DMS79 treated with DMSO at 0.1 percent for 48 hours (cell line): ENCODE data around the gene RAP1GDS1.

ENCODE experiments used
- DNase-seq: peaks from one replicate; lab custom pipeline; 2025; lab: John Stamatoyannopoulos, UW

The RAP1GDS1 gene, protein sequence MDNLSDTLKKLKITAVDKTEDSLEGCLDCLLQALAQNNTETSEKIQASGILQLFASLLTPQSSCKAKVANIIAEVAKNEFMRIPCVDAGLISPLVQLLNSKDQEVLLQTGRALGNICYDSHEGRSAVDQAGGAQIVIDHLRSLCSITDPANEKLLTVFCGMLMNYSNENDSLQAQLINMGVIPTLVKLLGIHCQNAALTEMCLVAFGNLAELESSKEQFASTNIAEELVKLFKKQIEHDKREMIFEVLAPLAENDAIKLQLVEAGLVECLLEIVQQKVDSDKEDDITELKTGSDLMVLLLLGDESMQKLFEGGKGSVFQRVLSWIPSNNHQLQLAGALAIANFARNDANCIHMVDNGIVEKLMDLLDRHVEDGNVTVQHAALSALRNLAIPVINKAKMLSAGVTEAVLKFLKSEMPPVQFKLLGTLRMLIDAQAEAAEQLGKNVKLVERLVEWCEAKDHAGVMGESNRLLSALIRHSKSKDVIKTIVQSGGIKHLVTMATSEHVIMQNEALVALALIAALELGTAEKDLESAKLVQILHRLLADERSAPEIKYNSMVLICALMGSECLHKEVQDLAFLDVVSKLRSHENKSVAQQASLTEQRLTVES

DNA sequence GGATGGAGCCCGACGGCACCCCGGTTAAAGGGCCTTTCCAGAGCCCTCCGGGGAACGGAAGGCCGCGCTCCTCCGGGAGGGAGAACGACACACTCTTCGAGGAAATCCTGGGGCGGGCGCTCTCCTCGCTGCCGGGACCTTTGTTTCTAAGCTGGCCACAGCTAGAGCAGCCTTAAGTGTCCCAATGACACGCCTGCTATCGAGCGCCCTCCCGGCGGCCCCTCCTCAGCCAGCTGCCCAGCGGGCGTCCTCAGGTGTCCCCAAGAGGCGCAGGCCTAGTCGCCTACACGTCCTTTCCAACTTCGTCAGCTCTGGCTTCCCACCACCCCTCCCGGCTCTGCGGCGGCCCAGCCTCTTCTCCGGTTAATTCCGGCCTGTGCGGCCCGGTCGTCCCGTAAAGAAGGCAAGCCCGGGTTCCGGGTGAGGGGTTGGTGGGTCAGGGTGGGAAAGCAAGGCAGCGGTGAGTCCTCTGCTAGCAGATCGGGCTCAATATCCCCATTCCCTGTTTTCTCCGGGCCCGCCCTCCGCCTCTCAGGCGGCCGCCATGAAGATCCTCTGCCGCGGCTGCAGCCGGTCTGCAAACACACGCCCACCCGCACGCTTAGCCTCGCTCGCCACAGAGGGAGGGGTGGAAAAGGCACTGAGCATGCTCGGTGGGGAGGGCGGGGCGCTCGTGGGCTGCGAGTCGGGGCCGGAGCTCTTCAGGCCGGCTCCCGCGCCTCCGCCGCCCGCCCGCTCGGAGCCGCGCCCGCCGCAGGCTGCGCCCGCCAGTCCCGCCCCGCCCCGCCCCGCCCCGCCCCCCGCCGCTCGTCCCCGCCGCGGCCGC, at the start of gene RAP1GDS1:
TSS of gene RAP1GDS1 (plus strand) at position 806 of the 826 bp plus-strand sequence. CDS start 182 bp downstream, outside the sequence.
- peak; percentile 30 for DNase-seq

DNA sequence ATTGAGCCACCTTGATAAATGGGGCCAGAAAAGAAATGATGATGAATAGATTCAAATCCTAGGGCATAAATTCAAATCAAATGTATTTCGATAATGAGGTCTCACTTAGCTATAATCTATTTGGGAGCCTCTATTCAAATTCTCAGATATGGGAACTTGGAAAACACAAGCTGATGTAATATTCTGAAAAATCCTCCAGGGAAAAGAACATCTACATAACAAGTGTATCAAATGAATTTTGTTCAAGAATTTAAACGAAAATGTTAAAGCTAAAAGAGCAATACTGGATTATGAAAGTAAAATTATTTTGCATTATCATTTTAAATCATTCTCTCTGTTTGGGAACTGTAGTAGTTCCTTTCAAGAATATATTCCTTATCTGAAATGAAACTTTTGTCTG, 38.9 kb upstream of the RAP1GDS1 start:
- DNase-seq = no peak

DNA sequence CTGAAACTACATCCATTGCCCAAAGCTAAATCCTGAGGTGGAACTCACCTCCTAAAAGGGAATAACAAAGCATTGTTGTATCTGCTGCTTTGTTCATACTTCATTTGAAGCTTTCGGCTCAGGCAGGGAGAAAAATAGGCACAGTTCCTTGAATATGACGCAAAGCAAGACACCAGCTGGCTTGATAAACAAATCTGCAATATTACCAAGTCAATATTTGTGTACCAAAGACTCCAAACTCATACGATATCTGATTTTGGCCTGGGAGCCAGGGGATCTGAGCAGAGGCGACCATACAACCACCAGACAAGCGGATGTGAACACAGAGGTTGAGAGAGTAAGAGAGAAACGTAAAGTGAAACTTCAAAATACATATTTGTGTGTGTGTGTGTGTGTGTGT, 34.8 kb upstream of the RAP1GDS1 start:
- no peak for DNase-seq

DNA sequence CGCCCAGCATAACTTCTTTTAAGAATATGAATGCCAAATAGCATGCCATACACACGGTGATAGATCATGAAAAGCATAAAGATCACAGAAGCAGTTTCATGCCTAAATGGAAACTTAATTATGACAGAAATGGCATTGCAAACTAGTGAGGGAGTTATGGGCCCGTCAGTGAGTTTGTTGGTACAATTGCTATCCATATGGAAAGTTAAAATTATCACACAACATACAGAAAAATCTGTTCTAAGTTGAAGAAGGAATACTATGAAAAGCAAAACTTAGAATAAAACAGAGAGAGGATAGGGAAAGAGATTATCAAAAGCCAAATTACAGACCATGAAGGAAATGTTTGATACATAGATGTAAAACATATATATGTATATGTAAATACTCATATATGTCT, 30.2 kb upstream of the RAP1GDS1 start:
- DNase-seq = no peak

DNA sequence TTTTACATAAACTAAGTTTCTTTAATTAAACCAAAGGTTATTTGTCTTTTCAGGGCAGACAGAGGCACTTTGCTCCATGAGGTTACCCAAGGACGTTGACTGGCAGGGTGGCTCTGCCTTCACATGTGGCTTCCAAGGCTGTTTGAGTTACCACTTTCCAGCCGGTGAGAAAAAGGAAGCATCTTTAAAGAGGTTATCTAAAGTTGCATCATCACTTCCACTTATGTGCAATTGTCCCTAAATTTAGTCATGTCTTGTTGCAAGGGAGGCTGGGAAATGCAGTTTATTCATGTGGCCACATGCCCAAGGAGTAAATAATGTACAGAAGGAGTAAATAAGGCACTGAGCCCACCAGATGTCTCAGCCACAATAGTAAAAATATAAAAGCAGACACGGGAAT, 29.0 kb upstream of the RAP1GDS1 start:
- no peak for DNase-seq

DNA sequence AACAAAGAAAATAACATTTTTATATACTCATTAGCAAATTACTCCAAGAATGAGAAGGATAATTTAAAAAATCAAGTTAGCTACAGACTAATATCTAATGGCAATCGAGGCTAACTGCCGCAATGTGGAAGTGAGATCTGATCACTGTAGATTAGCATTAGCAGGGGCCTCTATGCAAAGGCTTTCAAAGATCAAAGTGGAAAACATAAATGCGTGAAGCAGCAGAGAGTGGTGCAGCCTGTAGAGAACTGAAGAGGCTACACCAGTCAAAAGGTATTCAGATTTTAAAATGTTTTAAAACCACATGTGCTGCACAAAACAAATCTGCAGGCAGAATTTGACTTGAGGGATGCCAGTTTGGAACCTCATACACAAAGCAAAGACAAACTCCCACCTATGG, 24.0 kb upstream of the RAP1GDS1 start:
- no peak for DNase-seq

DNA sequence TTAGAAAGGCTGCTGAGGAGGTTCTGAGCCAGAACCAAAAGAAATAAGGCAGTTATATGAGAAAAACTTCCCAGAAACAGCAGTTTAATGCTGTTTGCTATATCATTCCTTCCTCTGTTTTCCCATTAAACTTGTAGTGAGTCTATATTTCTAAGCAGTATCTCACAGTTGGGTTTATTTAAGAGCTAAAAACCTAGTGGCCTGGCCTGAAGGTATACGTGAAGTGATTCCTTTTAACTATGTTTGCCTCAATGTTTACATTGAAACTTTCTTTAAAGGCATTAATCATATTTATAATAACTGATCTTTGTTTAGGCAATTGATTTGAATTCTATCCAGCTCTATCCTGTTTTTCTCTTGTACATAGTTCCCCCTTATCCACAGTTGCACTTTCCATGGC, 19.1 kb upstream of the RAP1GDS1 start:
- DNase-seq = no peak

DNA sequence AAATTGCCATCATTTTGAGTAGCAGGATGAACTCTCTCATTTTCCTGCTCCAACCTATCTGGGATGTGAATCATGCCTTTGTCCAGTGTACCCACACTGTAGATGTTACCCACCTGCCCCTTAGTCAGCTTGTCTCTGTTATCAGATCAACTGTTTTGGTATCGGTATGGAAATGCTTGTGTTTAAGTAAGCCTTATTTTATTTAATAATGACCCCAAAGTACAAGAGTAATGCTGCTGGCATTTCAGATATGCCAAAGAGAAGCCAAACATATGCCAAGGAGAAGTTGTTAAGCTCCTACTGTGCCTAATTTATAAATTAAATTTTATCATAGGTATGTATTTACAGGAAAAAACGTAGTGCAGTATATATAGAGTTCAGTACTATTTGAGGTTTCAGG, 18.6 kb upstream of the RAP1GDS1 start:
- DNase-seq = no peak

DNA sequence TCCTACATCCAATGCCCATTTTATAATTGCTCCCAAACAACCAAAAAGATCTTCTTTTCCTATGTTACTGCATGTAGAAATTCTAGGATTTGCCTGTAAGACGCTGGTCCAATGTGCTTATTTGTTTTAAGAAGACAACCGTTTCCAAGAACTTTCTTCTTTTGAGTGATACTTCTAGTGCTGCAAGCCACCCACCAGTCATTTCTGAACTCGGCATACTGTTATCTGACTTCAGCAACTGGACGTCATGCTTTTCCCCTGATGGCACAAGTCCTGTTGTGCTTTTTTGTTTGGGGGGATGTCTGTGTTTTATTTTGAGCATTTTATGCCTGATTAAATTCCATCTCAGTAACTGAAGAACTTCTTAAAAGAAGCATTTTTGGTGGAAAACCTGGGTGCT, 16.0 kb upstream of the RAP1GDS1 start:
- no peak for DNase-seq

DNA sequence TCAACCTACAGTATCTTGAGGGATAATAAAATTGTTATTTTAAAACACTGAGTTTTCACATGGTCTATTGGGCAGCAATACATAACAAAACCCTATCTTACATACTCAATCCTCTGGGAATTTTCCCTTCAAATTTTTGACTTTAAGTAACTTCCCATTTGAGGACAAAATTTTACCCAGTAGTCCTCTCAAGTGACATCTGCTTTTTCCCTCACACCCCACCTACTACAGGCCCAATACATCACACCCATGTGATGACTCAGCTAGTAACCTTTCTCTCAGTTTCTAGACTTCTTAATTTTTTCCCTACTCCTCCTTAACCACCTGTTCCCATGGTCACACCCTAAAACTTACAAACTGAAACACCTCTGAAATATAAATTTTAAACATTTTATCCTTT, 12.2 kb upstream of the RAP1GDS1 start:
- no peak for DNase-seq

DNA sequence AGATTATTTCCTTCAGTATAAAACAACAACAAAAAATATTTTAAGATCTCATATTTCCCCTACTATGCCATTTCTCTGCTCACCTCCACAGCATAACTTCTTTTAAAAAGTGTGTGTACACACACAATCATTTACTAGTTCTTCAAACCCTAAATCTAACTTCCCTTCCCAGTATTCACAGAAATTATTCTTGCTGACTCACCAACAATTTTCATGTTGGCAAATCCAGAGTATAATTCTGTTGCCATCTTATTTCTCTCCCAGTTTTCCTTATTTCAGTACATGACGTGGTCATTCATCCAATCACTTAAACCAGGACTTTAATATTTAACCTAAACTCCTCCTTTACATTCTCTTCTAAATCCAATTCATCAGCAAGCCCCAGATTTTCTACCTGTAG, 11.4 kb upstream of the RAP1GDS1 start:
- DNase-seq = no peak

DNA sequence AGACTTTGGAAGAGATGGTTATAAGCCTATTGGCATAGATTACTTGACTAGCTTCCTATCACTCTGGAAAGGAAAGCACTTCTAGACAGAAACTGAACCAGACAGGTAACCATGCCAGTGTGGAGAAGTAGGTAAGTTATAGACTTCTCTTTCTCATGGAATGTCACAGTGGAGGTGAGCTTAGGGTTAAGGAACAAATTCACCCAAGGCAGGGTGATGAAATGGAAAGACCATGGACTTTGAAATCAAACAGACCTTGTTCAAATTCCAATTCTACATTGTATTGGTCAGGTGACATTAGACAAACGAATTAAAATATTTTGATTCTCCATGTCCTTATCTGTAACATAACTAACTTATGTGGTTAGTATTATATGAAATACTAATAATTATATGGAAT, 7.7 kb upstream of the RAP1GDS1 start:
- DNase-seq = no peak

DNA sequence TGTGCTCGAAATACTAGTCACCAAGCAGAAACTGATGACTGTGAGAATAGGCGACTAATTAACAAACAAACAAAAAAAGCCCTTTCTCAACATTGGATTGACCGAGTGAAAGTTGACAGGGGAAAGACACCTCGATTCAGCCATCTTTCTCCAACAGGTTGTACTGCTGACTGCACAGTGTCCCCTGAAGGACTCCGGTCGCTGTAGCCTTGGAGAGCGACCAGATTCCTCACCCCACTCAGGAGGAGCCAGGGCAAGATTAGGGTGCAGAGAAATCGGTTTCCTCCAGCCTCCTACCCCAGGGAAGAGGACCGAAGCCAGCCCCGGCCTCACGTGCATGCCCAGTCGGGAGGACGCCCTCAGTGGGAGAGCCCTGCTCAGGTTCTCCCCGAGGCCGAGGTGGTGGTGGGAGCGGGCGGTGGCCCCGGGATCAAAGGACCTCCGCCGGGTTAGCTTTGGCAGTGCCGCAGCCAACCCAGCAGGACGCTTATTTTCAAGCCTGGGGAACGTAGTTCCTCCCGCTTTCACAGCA, 1.1 kb upstream of the RAP1GDS1 start:
- DNase-seq = peak; percentile 7

DNA sequence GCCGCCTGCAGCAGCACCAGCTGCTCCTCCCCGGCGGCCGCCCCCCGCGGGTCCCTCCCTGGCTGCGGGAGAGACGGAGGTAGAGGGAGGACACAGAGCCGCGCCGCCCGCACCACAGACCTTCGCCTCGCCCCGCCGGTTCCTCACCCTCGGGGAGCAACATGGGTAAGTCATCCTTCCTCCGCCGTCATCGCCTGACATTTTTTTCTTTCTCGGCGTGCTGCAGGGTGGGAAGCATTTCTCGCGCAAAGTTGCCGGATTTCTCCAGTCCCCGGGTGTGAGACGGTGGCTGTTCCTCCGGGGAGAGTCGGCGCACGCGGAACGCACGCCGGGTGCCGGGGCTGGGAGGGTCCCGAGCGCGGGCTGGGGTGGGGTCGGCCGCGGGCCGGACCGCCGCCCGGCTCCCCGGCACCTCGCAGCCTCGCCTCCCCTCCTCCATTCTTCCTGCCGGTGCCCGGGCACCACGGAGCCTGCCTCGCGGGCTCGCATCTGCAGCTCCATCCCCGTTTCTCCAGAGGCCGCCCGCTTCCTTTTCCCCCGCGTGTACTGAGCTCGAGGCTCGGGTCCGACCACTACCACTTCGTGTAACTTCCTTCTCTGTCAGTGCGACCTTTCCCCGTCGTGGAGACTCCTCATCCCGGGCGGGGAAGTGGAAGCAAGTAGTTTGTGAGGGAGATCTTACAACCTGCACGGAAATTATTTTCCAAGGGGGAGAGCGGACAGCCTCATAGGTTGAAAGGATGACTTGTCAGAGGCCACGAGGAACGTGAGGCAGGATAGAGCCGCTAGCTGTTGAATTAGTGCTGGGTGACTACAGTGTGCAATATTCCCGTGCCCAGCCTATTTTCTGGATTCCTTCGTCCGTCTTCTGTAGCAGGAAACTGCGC, 464 bp downstream of the RAP1GDS1 start:
- peak; percentile 15 for DNase-seq

DNA sequence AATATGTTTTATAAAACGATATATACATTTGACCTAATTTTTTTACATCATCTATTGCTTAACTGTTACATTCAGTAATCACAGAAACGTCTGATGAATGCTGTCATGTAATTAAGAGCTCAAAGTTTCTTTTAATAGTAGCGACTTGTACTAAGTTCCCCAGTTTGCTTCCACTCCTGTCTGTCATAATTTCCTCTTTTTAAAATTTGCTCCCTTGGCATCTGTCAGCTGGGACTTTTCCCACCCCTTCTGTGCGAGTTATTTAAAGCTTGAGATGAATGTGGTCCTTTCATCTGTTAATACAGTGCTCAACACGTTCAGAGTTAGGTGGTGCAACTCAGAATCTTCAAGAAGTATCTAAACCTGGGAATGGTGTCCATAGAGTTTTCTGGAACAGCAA, 1.2 kb downstream of the RAP1GDS1 start:
- no peak for DNase-seq

DNA sequence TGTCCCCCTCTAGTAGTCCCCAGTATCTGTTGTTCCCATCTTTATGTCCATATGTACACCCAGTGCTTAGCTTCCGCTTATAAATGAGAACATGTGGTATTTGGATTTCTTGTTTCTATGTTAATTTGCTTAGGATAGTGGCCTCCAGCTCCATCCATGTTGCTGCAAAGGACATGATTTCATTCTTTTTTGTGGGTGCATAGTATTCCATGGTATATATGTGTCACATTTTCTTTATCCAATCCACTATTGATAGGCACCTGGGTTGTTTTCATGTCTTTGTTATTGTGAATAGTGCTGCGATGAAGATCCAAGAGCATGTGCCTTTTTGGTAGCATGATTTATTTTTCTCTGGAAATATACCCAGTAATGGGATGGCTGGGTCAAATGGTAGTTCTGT, 6.3 kb downstream of the RAP1GDS1 start:
- no peak for DNase-seq

DNA sequence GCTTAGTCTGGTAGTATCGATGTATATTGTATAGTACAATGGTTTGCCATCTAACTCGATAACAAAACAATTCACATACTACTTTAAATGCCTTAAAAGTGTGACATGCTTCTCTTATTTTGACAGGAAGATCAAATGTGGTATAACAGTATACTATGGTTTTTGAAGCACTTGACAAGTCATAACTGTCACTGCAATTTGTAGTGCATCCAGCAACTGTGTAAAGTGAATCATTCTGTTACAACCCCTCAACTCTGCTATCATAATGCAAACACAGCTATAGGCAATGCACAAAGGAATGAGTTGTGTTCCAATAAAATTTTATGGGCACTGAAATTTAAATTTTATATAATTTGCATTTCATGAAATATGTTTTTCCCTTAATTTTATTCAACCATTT, 14.0 kb downstream of the RAP1GDS1 start:
- DNase-seq = no peak

DNA sequence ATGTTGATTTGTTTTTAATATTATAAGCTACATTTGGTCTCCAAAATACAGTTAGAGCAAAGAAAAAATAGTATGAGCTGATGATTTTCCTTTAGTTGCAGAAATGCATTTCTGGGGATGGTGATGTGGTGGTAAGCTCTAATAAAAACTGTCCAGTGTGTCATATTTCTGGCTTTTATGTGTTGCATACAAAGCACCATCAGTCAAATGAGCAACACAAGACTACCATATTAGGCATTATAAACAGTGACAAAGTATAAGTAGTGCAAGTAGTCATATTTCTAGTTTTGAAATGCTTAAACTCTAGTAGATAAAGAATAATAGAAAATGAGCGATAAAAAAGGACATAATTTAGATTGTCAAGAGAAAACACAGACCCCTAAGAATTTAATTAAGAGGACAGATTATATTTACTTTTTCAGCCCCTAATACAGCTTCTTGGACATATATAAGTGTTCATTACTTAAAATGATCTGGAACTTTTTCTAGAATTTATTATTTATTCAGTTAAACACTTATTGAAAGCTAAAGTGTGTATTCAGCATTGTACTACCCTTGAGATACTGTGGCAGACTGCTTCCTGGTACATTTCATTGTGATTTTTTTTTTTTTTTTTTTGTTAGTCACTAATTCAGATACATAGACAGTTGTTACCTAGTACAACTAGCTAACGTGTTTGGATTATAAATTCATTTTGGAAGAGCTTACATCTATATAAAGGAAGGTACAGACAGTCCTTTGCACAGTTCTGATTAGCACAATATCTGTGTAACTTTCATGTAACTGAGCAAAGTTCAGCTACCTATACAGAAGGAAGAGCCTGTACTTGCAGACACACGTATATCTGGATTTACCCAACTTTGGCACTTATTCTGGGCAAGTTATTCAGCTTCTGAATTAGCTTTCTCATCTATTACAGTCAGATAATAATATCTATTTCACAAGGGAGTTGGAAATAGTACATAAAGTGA, 22.3 kb downstream of the RAP1GDS1 start:
- DNase-seq = no peak

DNA sequence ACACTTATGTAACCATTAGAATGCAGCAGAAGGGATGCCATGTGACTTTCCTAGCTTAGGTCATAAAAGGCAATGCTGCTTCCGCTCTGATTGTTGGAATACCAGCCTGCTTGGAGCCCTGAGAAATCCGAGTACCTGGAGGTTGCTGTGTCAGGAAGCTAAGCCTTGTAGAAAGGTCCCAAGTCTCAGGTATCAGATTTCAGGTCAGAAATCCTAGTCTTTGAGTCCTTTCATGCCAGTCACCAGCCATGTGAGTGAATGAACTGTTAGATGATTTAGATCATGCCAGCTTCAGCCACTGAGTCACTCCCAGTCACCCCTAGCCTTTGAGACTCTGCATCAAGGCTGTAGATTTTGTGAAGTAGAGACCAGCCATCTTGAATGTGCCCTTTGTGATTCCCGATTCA, 23.5 kb downstream of the RAP1GDS1 start:
- DNase-seq = no peak

DNA sequence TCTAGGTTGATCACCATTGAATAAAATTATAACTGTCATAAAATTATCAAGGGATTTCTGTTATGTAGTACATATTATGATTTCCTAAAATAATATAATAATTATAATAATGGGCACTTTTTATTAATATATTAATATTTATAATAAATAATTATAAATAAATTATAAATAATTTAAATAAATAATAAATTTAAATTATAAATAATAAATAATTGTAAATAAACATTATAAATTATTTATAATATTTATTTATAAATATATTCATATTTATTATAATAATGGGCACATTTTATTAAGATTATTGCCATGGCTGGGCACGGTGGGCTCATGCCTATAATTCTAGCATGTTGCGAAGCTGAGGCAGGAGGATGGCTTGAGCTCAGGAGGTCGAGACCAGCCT, 24.5 kb downstream of the RAP1GDS1 start:
- no peak for DNase-seq
